ENCODE data around the gene MACROD2.

Gene MACROD2

DNA sequence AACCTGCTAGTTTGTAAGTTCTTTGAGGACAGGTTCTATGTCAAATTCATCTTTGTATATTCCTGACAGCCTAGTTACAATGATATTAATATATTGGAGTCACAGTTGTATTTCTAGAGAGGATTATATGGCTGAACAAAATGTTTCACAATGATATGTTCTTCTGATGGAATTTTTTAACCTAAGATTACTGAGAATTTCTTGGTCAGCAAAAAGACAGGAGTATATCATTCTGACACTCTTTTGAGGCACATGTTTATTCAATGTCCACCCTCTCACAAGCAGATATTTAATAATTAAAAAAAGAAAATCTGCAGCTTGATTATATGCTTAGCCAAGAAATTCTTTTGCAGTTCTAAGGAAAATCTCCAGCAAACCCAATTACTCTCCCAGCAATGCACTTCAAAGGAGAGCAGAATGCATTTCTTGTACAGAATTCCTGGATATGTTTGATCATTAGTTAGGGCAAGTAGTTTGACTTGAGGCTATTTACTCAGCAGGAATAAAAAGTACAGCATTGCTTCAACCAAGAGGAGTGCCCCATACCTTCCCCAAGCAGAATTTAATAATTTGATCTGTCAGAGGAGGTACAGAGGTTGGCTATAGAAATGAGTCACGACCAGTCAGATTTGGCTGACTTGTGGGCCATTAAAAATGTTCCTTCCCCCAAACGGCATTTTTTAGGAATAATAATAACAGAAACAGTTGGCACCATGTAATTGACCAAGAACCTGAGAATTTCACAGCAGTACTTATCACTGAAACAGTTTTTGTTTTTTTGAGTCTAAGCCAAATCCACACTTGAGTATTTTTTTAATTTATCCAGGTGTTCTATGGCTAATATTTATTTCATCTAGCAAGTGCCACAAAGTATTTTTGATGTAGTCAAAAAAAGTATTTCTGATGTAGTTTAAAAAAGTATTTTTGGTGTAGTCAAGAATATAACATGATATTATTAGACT lies 850.2 kb downstream of the MACROD2 start:
- no peak for DNase-seq (ENCODE audit: low read depth in 1 of 2, low spot score in 1 of 2)

DNA sequence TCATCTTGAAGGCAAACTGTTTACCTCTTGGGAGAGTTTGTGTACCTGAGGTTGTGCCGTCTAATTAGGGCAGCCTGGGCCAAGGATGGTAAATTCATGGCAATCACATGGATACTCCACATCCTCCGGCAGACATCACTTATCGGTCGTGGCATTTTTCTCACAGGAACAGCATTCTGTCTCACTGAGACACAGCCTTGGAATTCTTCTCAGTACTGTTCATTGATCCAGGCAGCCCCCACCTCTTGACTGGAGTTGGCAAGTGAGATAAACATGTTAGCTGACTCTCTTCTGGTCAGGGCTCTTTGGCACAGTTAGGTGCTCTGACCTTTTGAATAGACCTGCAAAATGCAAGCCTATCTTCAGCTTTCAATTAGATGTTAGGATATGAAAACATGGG lies 853.5 kb downstream of the MACROD2 start:
- DNase-seq (ENCODE audit: low read depth in 1 of 2, low spot score in 1 of 2) = no peak

DNA sequence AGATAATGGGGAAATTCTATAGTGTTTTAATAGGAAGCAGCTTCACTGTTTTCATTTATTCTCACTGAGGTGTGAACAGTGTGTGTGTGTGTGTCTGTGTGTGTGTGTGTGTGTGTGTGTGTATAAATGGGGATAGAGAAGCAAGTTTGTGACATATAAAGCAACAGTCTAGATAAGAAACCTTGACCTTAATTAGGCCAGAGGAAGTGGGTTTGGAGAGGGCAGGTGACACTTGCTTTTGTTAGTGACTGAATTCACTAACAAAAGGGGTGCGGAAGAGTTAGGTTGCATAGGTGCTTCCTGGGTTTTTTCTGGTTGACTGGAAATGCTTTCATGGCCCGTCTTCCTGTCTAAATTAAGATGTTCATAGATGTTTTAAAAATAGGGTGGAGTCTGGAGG lies 857.8 kb downstream of the MACROD2 start:
- no peak for DNase-seq (ENCODE audit: low read depth in 1 of 2, low spot score in 1 of 2)

DNA sequence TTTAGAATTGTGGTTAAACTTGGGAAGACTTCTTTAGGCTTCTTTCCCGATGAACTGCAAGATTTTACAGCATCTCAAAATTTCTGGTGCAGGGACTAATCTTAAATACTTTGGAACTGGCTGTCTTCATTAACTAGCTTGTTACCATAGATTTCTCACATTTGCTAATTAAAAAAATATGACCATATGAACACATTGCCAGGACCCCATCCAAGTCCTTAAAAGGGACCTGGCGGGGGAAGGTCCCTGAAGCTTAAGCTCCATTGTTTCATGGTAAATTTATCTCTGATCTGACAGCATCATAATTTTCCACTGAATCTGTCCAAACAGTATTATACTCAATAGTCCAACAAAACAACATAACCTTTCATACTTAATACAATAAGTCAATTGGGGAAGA lies 859.9 kb downstream of the MACROD2 start:
- DNase-seq (ENCODE audit: low read depth in 1 of 2, low spot score in 1 of 2) = no peak

DNA sequence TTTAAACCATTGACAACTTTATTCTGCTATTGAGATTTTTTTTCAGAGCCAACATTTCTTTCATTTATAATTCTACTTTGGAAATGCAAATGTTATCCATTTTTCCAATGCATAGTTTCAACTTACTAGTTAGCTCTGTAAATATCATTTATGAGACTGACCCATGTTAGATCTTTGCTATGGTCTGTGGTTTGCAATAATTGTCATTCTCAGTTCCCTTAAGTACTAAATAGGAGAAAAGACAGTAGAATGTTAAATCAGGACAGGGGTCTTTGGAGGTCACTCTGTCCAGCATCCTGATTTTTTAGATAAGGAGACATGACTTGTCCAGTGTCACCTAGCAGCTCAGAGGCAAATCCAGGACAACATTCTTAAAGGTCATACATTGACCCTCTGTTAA lies 864.3 kb downstream of the MACROD2 start:
- DNase-seq (ENCODE audit: low read depth in 1 of 2, low spot score in 1 of 2) = no peak

DNA sequence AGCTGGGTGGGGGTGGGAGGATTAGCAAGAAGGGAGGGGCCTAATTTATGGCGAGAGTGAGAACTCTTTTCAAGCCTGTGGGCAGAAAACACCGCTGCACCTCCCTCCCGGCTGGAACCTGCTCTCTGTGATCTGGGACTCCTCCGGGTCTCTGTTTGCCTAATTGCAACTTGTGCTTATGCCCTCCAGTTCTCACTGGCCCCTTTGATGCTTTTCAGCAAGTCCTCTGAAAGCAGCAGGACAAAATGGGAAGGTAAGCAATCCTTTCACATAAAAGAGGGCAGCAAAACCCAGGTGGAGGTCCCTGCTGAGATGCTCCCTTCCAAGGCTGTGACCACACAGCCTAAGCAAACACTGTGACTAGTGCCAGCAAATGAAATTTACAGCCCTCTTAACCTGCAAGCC lies 865.1 kb downstream of the MACROD2 start:
- no peak for DNase-seq (ENCODE audit: low read depth in 1 of 2, low spot score in 1 of 2)

DNA sequence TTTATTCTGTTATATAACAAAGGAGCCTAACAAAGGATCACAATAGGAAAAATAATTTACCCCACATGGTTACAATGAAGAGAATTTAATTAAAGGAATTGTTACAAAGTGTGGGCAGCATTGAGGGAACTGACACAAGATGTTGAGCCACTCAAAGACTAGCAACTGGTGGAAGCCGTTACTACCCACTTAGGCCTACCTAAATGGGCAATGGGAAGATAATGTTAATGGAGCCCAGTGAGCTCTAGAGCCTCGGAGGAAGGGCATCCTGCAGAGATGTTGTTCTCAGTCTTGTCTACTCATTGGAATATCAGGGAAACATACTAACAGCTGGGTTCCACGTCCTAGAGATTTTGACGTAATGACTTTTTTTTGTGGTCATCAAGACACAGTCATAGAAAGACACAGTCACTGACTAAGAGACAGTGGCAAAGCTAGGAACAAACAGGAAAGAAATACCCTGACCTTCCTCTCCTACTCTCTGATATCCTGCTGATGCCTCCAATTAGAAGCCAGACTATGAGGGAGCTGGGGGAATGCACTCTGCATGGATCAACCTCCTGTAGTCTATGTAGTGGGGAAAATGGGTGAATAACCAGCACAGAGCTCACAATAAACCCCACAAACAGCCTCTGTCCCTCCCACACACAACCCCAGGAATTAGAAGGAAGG lies 865.8 kb downstream of the MACROD2 start:
- no peak for DNase-seq (ENCODE audit: low read depth in 1 of 2, low spot score in 1 of 2)

DNA sequence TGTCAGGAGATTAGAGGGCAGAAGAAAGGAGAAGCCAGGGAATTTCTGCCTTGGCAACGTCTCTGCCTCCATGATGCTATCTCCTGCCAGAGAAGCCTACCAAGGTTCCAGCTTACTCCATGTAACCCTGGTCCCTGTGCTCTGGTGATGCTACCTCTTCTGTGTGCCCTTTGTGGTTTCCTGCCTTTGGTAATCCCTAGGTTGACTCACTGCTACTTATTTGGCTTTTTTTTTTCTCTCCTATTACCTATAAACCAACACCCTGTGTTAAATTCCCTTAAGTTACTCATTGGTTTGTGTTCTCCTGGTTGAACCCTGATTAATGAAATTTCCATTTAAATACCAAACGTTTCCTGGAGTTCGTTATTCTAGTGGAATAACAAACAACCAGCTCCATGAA lies 869.9 kb downstream of the MACROD2 start:
- no peak for DNase-seq (ENCODE audit: low read depth in 1 of 2, low spot score in 1 of 2)

DNA sequence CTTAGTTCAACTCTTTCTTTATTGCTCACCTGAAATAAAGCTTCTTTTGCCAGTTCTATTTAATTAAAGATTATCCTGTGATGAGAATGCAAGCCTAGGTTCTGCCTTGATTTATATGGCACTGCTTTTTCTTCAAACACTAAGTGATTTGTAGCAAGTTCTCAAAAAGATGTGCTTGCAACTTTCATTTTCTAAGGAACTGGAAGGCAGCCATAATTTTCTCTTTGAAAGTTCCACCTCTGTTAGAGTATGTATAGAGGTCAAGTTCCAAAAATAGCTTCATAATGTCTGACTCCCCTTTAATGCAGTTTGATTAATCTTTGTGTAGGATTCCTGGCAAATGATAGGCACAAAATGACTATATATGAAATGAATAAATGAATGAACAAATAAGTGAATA lies 870.4 kb downstream of the MACROD2 start:
- DNase-seq (ENCODE audit: low read depth in 1 of 2, low spot score in 1 of 2) = no peak

DNA sequence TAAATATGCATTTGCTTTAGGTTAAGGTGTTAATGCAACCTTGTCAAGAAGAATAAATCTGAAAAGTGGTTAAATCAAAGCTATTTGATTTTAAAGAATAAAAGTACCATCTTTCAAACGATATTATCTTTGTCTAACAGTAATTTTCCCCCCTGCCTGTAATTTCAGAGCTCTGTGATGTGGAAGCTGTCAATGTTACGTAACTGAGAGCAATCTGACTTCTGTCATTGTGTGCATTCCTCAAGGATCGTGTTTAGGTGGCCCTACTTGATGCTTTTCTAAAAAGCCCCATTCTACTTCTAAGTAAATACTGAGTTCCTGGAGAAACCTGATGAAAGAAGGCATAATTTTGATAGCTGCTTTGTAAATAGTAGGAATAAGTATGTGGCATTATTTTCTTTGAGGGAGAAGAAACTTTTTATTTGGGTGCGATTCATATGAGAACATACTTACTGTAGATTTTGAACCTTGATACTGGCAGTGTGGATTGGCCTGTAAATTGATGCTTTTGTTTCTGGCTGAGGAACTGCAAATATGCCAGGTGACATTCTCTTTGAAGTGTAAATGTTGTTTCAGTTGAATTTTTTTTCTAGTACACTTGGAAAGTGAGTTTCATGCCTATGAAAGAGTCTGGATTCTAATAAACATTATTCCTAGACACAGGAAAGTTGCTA lies 871.7 kb downstream of the MACROD2 start:
- no peak for DNase-seq (ENCODE audit: low read depth in 1 of 2, low spot score in 1 of 2)

DNA sequence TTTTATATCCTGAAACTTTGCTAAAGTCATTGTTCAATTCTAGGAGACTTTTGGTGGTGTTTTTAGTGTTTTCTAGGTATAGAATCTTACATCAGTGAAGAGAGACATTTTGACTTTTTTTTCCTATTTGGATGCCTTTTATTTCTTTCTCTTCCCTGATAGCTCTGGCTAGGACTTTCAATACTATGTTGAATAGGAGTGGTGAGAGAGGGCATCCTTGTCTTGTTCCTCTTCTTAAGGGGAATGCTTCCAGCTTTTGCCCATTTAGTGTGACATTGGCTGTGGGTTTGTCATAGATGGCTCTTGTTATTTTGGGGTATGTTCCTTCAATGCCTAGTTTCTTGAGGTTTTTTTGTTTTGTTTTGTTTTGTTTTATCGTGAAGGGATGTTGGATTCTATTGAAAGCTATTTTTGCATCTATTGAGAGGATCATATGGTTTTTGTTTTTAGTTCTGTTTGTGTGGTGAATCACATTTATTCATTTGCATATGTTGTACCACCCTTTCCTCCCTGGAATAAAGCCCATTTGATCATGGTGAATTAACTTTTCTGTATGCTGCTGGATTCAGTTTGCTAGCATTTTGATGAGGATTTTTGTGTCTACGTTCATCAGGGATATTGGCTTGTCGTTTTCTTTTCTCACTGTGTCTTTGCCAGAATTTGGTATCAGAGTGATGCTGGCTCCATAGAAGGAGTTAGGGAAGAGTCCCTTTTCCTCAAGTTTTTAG lies 882.1 kb downstream of the MACROD2 start:
- DNase-seq (ENCODE audit: low read depth in 1 of 2, low spot score in 1 of 2) = no peak

DNA sequence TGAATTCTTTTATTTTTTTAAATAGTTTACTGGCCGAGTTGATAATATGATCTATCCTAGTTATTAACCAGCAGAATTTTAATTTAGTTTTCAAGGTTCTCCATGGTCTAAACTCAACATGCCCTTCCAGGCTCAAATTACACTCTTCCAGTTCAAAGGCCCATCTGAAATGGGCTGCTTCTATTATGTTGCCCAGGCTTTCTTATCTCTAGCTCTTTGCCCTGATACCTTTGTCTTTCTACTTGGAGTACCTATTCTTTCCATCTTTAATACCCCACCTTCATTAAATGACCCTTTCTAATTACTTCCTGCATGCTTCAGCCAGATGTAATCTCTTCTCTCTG lies 883.3 kb downstream of the MACROD2 start:
- no peak for DNase-seq (ENCODE audit: low read depth in 1 of 2, low spot score in 1 of 2)

DNA sequence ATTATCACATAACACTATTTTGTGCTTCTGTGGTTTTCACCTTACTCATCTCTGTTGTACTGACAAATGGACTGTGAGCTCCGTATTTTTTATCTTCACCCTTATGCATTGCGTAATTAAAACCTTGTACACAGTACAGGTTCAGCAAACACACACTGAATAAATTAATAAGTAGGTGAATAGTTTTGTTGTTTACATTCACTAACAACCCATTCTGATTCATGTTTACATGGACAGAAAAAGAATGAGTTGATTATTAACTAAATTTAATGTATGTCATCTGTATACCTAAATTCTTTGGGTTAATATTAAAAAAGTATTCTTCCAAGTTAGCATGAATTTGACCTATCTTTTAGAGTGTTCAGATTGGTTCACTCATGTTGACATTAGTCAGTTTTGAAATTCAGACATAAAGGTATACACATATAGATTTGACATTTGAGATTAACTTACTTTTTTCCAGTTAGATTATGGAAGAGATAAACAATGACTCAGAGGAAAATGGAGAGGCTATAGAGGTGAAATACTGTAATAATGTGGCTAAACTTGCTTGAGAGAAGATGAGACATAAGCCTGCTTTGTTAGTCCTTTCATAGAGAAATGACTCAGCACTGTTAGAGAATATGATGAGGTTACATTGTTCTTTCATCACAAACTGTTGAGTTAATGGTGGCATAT lies 883.8 kb downstream of the MACROD2 start:
- no peak for DNase-seq (ENCODE audit: low read depth in 1 of 2, low spot score in 1 of 2)

DNA sequence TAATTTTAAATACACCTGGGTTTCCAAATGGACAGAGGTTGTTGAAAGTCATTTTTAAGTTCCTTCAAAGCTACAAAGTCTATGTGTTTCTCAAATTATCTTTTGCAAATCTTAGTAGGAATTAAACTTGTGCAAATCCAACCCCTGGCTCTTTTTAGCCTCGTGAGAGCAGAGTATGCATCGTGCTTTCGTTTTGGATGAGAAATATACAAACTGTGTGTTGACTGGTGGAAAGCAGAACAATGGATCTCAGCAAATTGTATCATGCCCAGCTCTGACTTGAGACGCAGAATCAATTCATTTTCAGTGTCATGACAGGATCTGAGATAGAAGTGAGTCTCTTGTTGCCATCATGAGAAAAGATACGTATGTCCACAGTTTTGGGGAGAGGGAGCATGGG lies 884.5 kb downstream of the MACROD2 start:
- no peak for DNase-seq (ENCODE audit: low read depth in 1 of 2, low spot score in 1 of 2)

DNA sequence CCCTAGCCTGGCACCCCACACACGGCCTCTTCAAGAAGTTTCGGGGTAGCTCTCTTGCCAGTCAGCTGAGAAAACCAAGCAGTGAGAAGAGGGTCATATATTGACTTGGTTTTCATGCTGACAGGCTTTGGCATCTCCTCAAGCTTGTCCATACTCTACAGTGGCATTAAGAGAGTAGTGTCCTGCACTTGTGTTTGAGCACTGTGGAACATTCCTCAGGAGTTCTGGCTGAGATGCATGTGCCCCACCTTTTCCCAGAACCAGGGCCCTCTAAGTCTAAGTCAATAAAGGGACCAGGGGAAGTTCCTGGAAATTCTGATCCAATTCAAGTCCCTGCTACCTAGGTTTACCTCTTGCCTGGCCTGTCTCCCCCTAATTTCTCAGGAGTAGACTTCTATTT lies 886.2 kb downstream of the MACROD2 start:
- DNase-seq (ENCODE audit: low read depth in 1 of 2, low spot score in 1 of 2) = no peak

DNA sequence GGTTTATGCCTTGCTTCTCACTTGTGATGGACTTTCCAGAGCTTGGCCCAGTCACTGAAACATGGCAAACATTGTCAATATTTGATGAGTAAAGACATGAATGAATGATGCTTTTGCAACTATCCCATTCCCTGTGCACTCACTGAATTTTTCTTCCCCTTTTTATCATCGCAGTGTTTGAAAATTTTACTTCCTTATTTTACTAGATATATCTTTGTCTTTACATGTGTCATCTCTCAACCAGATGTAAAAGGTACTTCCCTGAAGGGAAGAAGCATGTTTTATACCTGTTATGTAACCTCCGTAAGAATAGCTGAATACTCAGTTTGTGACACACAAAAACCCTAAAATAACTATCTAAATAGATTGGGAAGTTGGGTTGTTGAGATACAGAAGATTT lies 886.8 kb downstream of the MACROD2 start:
- no peak for DNase-seq (ENCODE audit: low read depth in 1 of 2, low spot score in 1 of 2)

DNA sequence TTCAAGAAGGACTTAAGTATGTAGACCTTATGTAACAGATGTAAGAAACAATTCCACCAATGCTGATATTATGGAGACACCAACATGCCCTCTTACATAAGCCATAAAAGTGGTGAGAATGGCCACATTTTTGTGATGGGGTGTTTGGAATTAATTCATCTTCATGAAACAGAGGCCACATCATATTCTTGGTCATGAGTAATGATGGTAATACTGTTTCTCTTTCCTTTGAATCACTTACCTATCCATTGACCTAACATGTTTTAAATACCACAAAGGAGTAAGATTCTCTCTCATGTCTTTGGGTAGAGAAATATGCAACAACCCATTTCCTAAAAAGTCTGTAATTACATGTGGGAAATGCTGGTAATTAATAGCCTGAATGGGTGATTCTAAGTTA lies 887.5 kb downstream of the MACROD2 start:
- DNase-seq (ENCODE audit: low read depth in 1 of 2, low spot score in 1 of 2) = no peak

DNA sequence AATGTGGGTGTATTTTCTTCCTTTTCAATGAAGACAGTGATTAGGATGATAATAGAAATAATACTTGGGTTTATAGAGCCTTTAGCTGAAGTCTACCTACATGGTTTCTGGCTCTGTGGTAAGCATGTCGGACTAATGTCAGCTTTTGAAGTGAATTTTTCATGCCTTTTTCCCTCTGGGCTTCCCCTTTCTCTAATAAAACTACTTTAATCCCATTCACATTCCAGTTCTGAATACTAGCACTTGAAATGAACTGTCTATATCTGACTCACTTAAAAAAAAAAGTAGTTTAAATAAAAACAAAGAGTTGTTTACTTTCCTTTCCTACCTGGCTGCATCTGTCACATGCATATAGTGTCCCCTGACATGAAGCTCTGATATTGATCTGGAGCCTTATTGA lies 888.0 kb downstream of the MACROD2 start:
- no peak for DNase-seq (ENCODE audit: low read depth in 1 of 2, low spot score in 1 of 2)

DNA sequence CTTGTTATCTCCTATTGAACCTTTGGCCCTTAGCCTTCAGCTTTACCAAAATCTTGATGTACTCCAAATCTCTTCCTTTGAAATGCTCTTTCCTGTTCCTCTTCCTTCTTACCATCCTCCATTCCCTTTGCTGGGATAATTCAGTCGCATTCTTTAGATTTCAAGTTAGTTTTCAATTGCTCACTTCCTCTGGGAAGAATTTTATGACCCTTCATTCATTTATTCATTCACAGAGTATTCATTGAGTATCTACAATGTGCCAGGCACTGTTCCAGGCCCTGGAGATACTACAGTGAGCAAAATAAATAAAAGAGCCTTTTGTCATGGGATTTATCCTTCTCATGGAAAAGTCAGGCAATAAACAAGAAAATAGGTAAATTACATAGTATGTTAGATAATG lies 890.3 kb downstream of the MACROD2 start:
- no peak for DNase-seq (ENCODE audit: low read depth in 1 of 2, low spot score in 1 of 2)

DNA sequence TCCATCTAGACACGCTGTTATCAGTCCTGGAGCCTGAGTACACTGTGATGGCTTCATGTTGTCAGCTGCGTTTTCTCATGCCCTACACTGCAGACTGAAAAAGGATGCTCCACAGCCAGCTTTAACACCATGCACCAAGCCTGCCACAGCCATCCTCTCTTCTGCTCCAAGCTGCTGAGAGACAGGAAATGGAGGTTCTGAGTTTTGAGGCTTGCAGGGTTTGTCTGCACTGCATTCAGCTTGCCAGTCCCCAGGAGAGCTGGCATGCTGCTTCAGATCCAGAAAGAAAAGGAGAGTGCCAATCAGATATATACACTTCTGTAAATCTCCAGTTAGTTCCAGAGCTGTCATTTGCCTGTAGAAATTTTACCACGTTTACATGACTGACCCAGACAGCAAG lies 892.8 kb downstream of the MACROD2 start:
- DNase-seq (ENCODE audit: low read depth in 1 of 2, low spot score in 1 of 2) = no peak
